Peyer's patch (tissue), 4 donors: ENCODE data around the gene PGD.
A peak's percentile ranks its signal among the peaks of the same experiment; 100 is the strongest.
"Not testable (repeated sequence)": the region's sequence is repeated elsewhere in the genome, so short reads cannot be mapped to it uniquely, and the experiment has no call there.

ENCODE experiments used
- POLR2A ChIP-seq, 2 donors: fragments of 450-650 bp; IDR thresholded peaks; one replicate each; pipeline ENCODE4 v1.5.1; 2017; ENCODE audit warnings: antibody characterized with exemption in 2 of 2, mild to moderate bottlenecking in 2 of 2, moderate library complexity in 2 of 2
- TF ChIP-seq, protein P1 (sequence below), 6 experiments: fragments of 450-650 bp in 4 of 6; fragments of 200-600 bp in 2 of 6; sonication (generic) in 1 of 6; IDR thresholded peaks; one replicate each; pipeline ENCODE4 v1.5.1; 2017 to 2019; ENCODE audit warnings: antibody characterized with exemption in 6 of 6, mild to moderate bottlenecking in 3 of 6, moderate library complexity in 1 of 6

DNA sequence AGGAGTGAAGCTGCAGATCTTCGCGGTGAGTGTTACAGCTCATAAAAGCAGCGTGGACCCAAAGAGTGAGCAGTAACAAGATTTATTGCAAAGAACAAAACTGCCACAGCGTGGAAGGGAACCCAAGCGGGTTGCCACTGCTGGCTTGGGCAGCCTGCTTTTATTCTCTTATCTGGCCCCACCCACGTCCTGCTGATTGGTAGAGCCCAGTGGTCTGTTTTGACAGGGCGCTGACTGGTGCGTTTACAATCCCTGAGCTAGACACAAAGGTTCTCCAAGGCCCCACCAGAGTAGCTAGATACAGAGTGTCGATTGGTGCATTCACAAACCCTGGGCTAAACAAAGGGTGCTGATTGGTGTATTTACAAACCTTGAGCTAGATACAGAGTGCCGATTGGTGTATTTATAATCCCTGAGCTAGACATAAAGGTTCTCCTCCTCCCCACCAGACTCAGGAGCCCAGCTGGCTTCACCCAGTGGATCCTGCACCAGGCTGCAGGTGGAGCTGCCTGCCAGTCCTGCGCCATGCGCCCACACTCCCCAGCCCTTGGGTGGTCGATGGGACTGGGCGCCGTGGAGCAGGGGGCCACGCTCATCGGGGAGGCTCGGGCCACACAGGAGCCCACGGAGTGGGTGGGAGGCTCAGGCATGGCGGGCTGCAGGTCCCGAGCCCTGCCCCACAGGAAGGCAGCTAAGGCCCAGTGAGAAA is 27.1 kb downstream of the PGD start:
- TF ChIP-seq, protein P1, sequence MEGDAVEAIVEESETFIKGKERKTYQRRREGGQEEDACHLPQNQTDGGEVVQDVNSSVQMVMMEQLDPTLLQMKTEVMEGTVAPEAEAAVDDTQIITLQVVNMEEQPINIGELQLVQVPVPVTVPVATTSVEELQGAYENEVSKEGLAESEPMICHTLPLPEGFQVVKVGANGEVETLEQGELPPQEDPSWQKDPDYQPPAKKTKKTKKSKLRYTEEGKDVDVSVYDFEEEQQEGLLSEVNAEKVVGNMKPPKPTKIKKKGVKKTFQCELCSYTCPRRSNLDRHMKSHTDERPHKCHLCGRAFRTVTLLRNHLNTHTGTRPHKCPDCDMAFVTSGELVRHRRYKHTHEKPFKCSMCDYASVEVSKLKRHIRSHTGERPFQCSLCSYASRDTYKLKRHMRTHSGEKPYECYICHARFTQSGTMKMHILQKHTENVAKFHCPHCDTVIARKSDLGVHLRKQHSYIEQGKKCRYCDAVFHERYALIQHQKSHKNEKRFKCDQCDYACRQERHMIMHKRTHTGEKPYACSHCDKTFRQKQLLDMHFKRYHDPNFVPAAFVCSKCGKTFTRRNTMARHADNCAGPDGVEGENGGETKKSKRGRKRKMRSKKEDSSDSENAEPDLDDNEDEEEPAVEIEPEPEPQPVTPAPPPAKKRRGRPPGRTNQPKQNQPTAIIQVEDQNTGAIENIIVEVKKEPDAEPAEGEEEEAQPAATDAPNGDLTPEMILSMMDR (IDR thresholded peaks at IDR 0.05), result not testable (repeated sequence)
- peak in 1 of 2 donors; percentile 48 for TF ChIP-seq POLR2A (IDR thresholded peaks at IDR 0.05)
